GM10266 (cell line): ENCODE measurements around the gene HNRNPAB.
A peak's percentile ranks its signal among the peaks of the same experiment; 100 is the strongest.

Source experiments
- DNase-seq: peaks from one replicate; pipeline ENCODE4 v3.0.0; 2012; ENCODE audit errors: extremely low spot score
- TF ChIP-seq, protein P1 (sequence below): IDR thresholded peaks from 2 replicates; pipeline ENCODE4 v1.5.1; 2012; ENCODE audit warnings: mild to moderate bottlenecking, low read depth; ENCODE audit not compliant: control insufficient read depth, insufficient read depth; ENCODE audit errors: missing control alignments

HNRNPAB gene

DNA sequence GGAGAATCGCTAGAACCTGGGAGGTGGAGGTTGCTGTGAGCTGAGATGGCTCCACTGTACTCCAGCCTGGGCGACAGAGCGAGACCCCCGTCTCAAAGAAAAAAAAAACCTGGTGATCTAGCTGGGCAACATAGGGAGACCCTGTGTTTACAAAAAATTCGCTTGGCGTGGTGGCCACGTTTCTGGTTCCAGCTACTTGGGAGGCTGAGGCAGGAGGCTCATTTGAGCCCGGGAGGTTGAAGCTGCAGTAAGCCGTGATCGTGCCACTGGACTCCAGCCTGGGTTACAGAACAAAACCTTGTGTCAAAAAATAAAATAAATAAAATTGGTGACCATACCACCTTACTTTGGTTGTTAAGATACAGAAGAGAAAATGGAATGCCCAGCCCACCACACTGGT is 1.8 kb upstream of the HNRNPAB start:
- DNase-seq, result no peak
- TF ChIP-seq, protein P1, sequence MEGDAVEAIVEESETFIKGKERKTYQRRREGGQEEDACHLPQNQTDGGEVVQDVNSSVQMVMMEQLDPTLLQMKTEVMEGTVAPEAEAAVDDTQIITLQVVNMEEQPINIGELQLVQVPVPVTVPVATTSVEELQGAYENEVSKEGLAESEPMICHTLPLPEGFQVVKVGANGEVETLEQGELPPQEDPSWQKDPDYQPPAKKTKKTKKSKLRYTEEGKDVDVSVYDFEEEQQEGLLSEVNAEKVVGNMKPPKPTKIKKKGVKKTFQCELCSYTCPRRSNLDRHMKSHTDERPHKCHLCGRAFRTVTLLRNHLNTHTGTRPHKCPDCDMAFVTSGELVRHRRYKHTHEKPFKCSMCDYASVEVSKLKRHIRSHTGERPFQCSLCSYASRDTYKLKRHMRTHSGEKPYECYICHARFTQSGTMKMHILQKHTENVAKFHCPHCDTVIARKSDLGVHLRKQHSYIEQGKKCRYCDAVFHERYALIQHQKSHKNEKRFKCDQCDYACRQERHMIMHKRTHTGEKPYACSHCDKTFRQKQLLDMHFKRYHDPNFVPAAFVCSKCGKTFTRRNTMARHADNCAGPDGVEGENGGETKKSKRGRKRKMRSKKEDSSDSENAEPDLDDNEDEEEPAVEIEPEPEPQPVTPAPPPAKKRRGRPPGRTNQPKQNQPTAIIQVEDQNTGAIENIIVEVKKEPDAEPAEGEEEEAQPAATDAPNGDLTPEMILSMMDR, result no peak

DNA sequence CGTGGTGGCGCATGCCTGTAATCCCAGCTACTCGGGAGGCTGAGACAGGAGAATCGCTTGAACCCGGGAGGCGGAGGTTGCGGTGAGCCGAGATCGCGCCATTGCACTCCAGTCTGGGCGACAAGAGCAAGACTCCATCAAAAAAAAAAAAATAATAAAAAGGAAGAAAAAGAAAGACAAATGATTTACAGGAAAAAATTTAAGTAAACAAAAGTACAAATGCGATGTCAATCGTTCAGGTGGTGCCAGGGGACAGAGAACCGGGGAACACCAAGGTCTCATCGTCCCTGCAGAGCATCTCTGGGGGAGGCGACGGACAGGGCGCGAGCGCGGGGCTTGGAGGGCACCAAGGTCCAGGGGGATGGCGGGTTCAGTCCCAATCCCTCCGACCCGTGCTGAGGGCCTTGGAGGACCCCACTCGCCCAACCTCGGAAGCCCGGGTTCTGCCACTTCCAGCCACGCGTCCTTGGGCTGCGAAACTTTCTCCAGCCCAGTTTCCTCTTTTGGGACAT is 607 bp upstream of the HNRNPAB start:
- TF ChIP-seq, protein P1, result no peak
- peak; percentile 56 for DNase-seq

DNA sequence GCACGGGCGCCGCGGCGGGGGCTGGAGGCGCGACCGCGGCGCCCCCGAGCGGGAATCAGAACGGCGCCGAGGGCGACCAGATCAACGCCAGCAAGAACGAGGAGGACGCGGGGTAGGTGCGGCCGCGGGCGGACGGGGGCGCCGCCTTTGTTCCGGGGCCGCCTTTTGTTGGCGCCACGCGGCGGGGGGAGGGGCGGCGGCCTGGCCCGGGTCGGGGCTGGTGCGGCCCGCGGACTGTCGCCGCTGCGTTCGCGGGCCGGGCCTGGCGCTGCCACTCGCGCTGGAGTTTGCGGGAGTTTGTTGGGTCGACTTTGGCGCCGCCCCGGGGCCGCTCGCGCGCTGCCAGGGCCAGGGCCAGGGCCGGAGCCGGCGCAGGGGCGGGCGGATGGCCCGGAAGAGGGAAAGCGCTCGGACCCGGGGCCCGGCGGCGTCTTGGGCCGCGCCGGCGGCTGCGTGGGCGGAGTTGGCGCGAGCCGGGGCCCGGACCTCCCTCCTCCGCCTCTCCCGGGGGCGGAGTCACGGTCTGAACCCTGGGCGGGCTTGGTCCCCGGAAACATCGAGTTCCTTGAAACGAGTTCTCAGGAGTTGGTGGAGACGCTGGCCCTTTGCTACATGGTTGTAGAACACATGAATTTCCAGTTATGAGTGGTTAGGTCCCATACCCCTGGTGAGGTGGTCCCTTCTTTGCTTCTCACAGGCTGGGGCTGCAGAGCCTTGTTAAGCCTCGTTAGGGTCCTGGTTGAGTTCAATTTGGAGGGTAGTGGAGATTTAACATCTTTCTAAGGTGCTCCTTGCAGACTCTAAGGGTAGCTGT is 809 bp downstream of the HNRNPAB start:
- TF ChIP-seq, protein P1, result no peak
- peak; percentile 94 for DNase-seq

DNA sequence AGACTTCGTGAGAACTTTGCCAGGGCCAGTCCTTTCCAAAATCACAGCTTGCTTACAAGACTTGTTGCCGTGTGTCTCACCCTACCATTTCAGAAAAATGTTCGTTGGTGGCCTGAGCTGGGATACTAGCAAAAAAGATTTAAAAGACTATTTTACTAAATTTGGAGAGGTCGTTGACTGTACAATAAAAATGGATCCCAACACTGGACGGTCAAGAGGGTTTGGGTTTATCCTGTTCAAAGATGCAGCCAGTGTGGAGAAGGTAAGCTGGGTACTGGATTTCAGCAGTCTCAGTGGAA is 1.4 kb downstream of the HNRNPAB start:
- DNase-seq, result no peak
- TF ChIP-seq, protein P1, result no peak

DNA sequence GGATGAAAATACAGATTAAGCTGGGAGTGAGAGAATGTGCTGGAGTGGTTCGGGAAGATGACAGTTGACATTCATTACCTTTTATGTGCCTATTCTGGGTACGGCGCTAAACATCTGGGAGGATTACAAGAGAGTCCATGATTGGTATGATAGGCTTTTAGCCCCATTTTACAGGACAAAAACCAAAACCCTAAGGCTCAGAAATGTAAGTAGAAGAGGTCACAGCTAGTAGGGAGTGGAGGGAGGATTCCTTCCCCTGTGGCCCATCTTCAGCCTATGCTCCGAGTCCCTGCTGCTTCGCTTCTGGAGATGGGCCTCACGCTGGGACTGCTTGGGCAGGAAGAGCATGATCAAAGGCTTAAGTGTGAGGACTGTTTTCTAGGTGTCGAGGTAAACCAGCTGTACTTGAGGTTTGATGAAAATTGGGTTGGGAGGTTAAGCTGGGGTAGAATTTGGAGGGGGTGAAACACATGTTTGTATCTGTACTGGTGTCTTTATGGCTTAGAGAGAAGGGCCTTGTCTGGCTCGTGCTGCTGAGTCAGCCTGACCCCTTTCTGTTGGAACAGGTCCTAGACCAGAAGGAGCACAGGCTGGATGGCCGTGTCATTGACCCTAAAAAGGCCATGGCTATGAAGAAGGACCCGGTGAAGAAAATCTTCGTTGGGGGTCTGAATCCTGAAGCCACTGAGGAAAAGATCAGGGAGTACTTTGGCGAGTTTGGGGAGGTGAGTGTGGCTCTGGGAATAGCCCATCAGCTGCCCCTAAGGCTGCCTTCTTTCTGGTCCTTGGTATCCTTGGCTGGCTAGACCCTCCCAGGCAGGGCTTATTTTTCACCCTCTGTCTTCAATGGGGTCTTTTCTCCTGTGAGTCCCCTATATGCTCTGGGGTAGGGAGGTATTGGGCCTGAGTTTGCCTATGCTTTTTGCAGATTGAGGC is 2.1 kb downstream of the HNRNPAB start:
- TF ChIP-seq, protein P1, result no peak
- DNase-seq, result no peak

DNA sequence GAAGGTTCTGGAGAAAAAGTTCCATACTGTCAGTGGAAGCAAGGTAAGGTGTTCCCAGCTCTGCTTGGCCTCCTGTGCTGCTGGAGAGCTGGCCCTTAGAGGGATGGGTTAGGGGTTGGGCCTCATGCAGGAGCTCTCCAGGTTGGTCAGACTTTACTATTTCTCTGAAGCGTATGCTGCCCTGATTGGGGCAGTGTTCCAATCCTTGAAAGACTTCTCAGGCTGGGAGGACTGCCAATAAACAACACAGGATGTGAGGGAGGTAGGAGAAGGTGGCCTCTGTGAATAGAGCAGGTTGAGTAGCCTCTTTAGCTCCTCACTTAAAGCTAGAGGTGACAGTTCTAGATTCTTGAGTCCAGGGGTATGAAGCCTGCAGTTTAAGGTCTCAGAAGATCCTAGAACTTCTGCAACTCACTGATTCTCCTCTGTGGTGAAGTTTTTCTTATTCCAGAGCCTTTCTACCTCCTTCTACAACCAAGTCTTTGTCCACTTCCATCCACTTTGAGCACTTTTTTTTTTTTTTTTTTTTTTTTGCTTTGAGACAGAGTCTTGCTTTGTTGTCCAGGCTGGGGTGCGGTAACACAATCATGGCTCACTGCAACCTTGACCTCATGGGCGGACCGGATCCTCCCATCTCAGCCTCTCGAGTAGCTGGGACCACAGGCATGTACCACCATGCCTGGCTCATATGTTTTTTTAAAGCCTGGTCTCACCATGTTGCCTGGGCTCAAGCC is 3.0 kb downstream of the HNRNPAB start:
- TF ChIP-seq, protein P1, result no peak
- DNase-seq, result no peak
